Stimulated activated naive CD8-positive, alpha-beta T cell treated with anti-CD3 and anti-CD28 coated beads, Interleukin-15, Interleukin-2, amounts not matched to agents 100 ng/mL and 50 ng/mL, for 24 hours (primary cell): ENCODE results near the gene RARB.

Experiments used
- H3K27ac Mint-ChIP-seq: one replicate; pipeline ENCODE4 v1.8.0; 2021; ENCODE audit warnings: mild to moderate bottlenecking, mixed read lengths
- H3K27me3 Mint-ChIP-seq: one replicate; pipeline ENCODE4 v1.8.0; 2021; ENCODE audit warnings: mixed read lengths
- H3K36me3 Mint-ChIP-seq: one replicate; pipeline ENCODE4 v1.8.0; 2021; ENCODE audit warnings: low read depth, mixed read lengths
- H3K4me1 Mint-ChIP-seq: one replicate; pipeline ENCODE4 v1.8.0; 2021; ENCODE audit warnings: low read depth, mixed read lengths
- H3K4me3 Mint-ChIP-seq: one replicate; pipeline ENCODE4 v1.8.0; 2021; ENCODE audit warnings: mild to moderate bottlenecking, mixed read lengths
- H3K9me3 Mint-ChIP-seq: one replicate; pipeline ENCODE4 v1.8.0; 2021; ENCODE audit warnings: mixed read lengths

Gene RARB

GRCh38 chr3:25567388-25567787, 139.3 kb downstream of the RARB start:
- no peak overlapping the region for H3K27ac Mint-ChIP-seq
- H3K36me3 Mint-ChIP-seq = no peaks in the 10 kb centered on the region
- H3K27me3 Mint-ChIP-seq = no peaks in the 10 kb centered on the region
- H3K4me1 Mint-ChIP-seq = no peaks in the 10 kb centered on the region
- no peaks in the 10 kb centered on the region for H3K9me3 Mint-ChIP-seq
- H3K4me3 Mint-ChIP-seq = no peak overlapping the region

- Mint-ChIP-seq H3K27me3 (no peaks in the 10 kb centered on the region), H3K4me3 (no peak overlapping the region), H3K27ac (no peak overlapping the region), H3K4me1 (no peaks in the 10 kb centered on the region), H3K36me3 (no peaks in the 10 kb centered on the region), H3K9me3 (no peaks in the 10 kb centered on the region)
Measured at GRCh38 chr3:25567806-25568524, 139.9 kb downstream of the RARB start.

GRCh38 chr3:25568525-25569078, 140.5 kb downstream of the RARB start:
- H3K4me1 Mint-ChIP-seq = no peaks in the 10 kb centered on the region
- no peaks in the 10 kb centered on the region for H3K9me3 Mint-ChIP-seq
- H3K36me3 Mint-ChIP-seq = no peaks in the 10 kb centered on the region
- H3K27ac Mint-ChIP-seq = no peak overlapping the region
- H3K27me3 Mint-ChIP-seq = no peaks in the 10 kb centered on the region
- H3K4me3 Mint-ChIP-seq = no peak overlapping the region

- peaks cover 6% of the 10 kb centered on the region for H3K27me3 Mint-ChIP-seq
- no peak overlapping the region for H3K27ac Mint-ChIP-seq
- H3K9me3 Mint-ChIP-seq = no peaks in the 10 kb centered on the region
- no peaks in the 10 kb centered on the region for H3K4me1 Mint-ChIP-seq
- H3K36me3 Mint-ChIP-seq = no peaks in the 10 kb centered on the region
- H3K4me3 Mint-ChIP-seq = no peak overlapping the region
Measured at GRCh38 chr3:25571285-25571684, 143.2 kb downstream of the RARB start.

- no peak overlapping the region for H3K27ac Mint-ChIP-seq
- no peaks in the 10 kb centered on the region for H3K36me3 Mint-ChIP-seq
- H3K27me3 Mint-ChIP-seq = peaks cover 6% of the 10 kb centered on the region
- H3K4me1 Mint-ChIP-seq = no peaks in the 10 kb centered on the region
- H3K9me3 Mint-ChIP-seq = no peaks in the 10 kb centered on the region
- no peak overlapping the region for H3K4me3 Mint-ChIP-seq
Measured at GRCh38 chr3:25572336-25572735, 144.3 kb downstream of the RARB start.

GRCh38 chr3:25572919-25573385, 144.9 kb downstream of the RARB start:
- H3K9me3 Mint-ChIP-seq = no peaks in the 10 kb centered on the region
- H3K4me3 Mint-ChIP-seq = no peak overlapping the region
- no peak overlapping the region for H3K27ac Mint-ChIP-seq
- no peaks in the 10 kb centered on the region for H3K36me3 Mint-ChIP-seq
- no peaks in the 10 kb centered on the region for H3K4me1 Mint-ChIP-seq
- peaks cover 6% of the 10 kb centered on the region for H3K27me3 Mint-ChIP-seq

GRCh38 chr3:25573386-25574171, 145.5 kb downstream of the RARB start:
- H3K4me3 Mint-ChIP-seq = no peak overlapping the region
- H3K27me3 Mint-ChIP-seq = peaks cover 6% of the 10 kb centered on the region
- H3K27ac Mint-ChIP-seq = no peak overlapping the region
- no peaks in the 10 kb centered on the region for H3K36me3 Mint-ChIP-seq
- H3K4me1 Mint-ChIP-seq = no peaks in the 10 kb centered on the region
- H3K9me3 Mint-ChIP-seq = no peaks in the 10 kb centered on the region

GRCh38 chr3:25574172-25574765, 146.2 kb downstream of the RARB start:
- no peaks in the 10 kb centered on the region for H3K36me3 Mint-ChIP-seq
- H3K9me3 Mint-ChIP-seq = no peaks in the 10 kb centered on the region
- H3K27ac Mint-ChIP-seq = no peak overlapping the region
- no peaks in the 10 kb centered on the region for H3K4me1 Mint-ChIP-seq
- H3K27me3 Mint-ChIP-seq = peaks cover 6% of the 10 kb centered on the region
- H3K4me3 Mint-ChIP-seq = no peak overlapping the region

- H3K4me3 Mint-ChIP-seq = no peak overlapping the region
- peaks cover 6% of the 10 kb centered on the region for H3K27me3 Mint-ChIP-seq
- no peak overlapping the region for H3K27ac Mint-ChIP-seq
- H3K36me3 Mint-ChIP-seq = no peaks in the 10 kb centered on the region
- no peaks in the 10 kb centered on the region for H3K4me1 Mint-ChIP-seq
- H3K9me3 Mint-ChIP-seq = no peaks in the 10 kb centered on the region
Measured at GRCh38 chr3:25575001-25575400, 146.9 kb downstream of the RARB start.

GRCh38 chr3:25576146-25576545, 148.1 kb downstream of the RARB start:
- Mint-ChIP-seq H3K27ac (no peak overlapping the region), H3K36me3 (no peaks in the 10 kb centered on the region), H3K4me1 (no peaks in the 10 kb centered on the region), H3K4me3 (no peak overlapping the region), H3K9me3 (no peaks in the 10 kb centered on the region), H3K27me3 (peaks cover 6% of the 10 kb centered on the region)

- Mint-ChIP-seq H3K4me3 (no peak overlapping the region), H3K4me1 (no peaks in the 10 kb centered on the region), H3K27me3 (peaks cover 6% of the 10 kb centered on the region), H3K9me3 (no peaks in the 10 kb centered on the region), H3K27ac (no peak overlapping the region), H3K36me3 (no peaks in the 10 kb centered on the region)
Measured at GRCh38 chr3:25576831-25577454, 148.9 kb downstream of the RARB start.

GRCh38 chr3:25578059-25578458, 150.0 kb downstream of the RARB start:
- H3K9me3 Mint-ChIP-seq = no peaks in the 10 kb centered on the region
- H3K36me3 Mint-ChIP-seq = no peaks in the 10 kb centered on the region
- no peak overlapping the region for H3K27ac Mint-ChIP-seq
- no peaks in the 10 kb centered on the region for H3K4me1 Mint-ChIP-seq
- H3K4me3 Mint-ChIP-seq = no peak overlapping the region
- peaks cover 6% of the 10 kb centered on the region for H3K27me3 Mint-ChIP-seq

- Mint-ChIP-seq H3K9me3 (no peaks in the 10 kb centered on the region), H3K4me3 (no peak overlapping the region), H3K4me1 (no peaks in the 10 kb centered on the region), H3K27me3 (peaks cover 10% of the 10 kb centered on the region), H3K27ac (no peak overlapping the region), H3K36me3 (no peaks in the 10 kb centered on the region)
Measured at GRCh38 chr3:25580534-25580933, 152.5 kb downstream of the RARB start.

GRCh38 chr3:25581335-25581734, 153.3 kb downstream of the RARB start:
- Mint-ChIP-seq H3K27ac (no peak overlapping the region), H3K4me3 (no peak overlapping the region), H3K27me3 (peaks cover 8% of the 10 kb centered on the region), H3K36me3 (no peaks in the 10 kb centered on the region), H3K9me3 (no peaks in the 10 kb centered on the region), H3K4me1 (no peaks in the 10 kb centered on the region)

GRCh38 chr3:25581823-25582222, 153.8 kb downstream of the RARB start:
- peaks cover 8% of the 10 kb centered on the region for H3K27me3 Mint-ChIP-seq
- H3K27ac Mint-ChIP-seq = no peak overlapping the region
- no peaks in the 10 kb centered on the region for H3K9me3 Mint-ChIP-seq
- H3K36me3 Mint-ChIP-seq = no peaks in the 10 kb centered on the region
- H3K4me1 Mint-ChIP-seq = no peaks in the 10 kb centered on the region
- H3K4me3 Mint-ChIP-seq = no peak overlapping the region
